ACC112 (cell line): Measurements from ENCODE around the gene EXOSC5.
"Not testable (repeated sequence)": the region's sequence is repeated elsewhere in the genome, so short reads cannot be mapped to it uniquely, and the experiment has no call there.

ENCODE experiments used
- H2AFZ ChIP-seq: fragments of 200-600 bp; sonication (generic); one replicate; pipeline ENCODE4 v1.6.0; 2017; ENCODE audit warnings: antibody characterized with exemption, low read length; ENCODE audit not compliant: unreplicated experiment
- H3K27ac ChIP-seq: fragments of 200-600 bp; sonication (generic); 2 replicates; pipeline ENCODE4 v1.5.1; 2014; ENCODE audit warnings: low read depth, mild to moderate bottlenecking, antibody characterized with exemption, low read length, moderate library complexity
- H3K27me3 ChIP-seq: fragments of 200-600 bp; sonication (generic); 2 replicates; pipeline ENCODE4 v1.6.1; 2014; ENCODE audit warnings: mild to moderate bottlenecking, antibody characterized with exemption, low read length, moderate library complexity, mixed read lengths; ENCODE audit not compliant: insufficient read depth
- H3K36me3 ChIP-seq: fragments of 200-600 bp; sonication (generic); 2 replicates; pipeline ENCODE4 v1.6.1; 2016; ENCODE audit warnings: mild to moderate bottlenecking, antibody characterized with exemption, low read length, moderate library complexity, mixed read lengths; ENCODE audit not compliant: insufficient read depth
- H3K4me1 ChIP-seq: fragments of 200-600 bp; sonication (generic); one replicate; pipeline ENCODE4 v1.6.1; 2016; ENCODE audit warnings: low read length, mixed read lengths; ENCODE audit not compliant: insufficient read depth, unreplicated experiment, control insufficient read depth
- H3K4me3 ChIP-seq: fragments of 200-600 bp; sonication (generic); 2 replicates; pipeline ENCODE4 v1.5.1; 2014; ENCODE audit warnings: mild to moderate bottlenecking, low read depth, low read length
- H3K79me2 ChIP-seq: fragments of 200-600 bp; sonication (generic); one replicate; pipeline ENCODE4 v1.6.0; 2016; ENCODE audit warnings: low read length; ENCODE audit not compliant: control insufficient read depth, unreplicated experiment, insufficient read depth

Gene EXOSC5

GRCh38 chr19:41414461-41414860 lies 17.3 kb upstream of the EXOSC5 start:
- no peak overlapping the region for H3K27ac ChIP-seq
- H3K27me3 ChIP-seq: no peaks in the 10 kb centered on the region
- no peaks in the 10 kb centered on the region for H3K79me2 ChIP-seq
- H2AFZ ChIP-seq: no peak overlapping the region
- no peaks in the 10 kb centered on the region for H3K36me3 ChIP-seq
- H3K4me3 ChIP-seq: no peak overlapping the region
- H3K4me1 ChIP-seq: peaks cover 3% of the 10 kb centered on the region

- Histone ChIP-seq H3K27ac (no peak overlapping the region), H2AFZ (no peak overlapping the region), H3K36me3 (no peaks in the 10 kb centered on the region), H3K4me1 (peaks cover 9% of the 10 kb centered on the region), H3K27me3 (no peaks in the 10 kb centered on the region), H3K4me3 (no peak overlapping the region), H3K79me2 (no peaks in the 10 kb centered on the region)
These were observed 16.8 kb upstream of the EXOSC5 start for GRCh38 chr19:41413947-41414346.

GRCh38 chr19:41412953-41413352 lies 15.8 kb upstream of the EXOSC5 start:
- H3K4me1 ChIP-seq: peaks cover 9% of the 10 kb centered on the region
- no peak overlapping the region for H2AFZ ChIP-seq
- H3K27me3 ChIP-seq: no peaks in the 10 kb centered on the region
- no peak overlapping the region for H3K4me3 ChIP-seq
- no peaks in the 10 kb centered on the region for H3K79me2 ChIP-seq
- no peaks in the 10 kb centered on the region for H3K36me3 ChIP-seq
- no peak overlapping the region for H3K27ac ChIP-seq

GRCh38 chr19:41411968-41412265 lies 14.8 kb upstream of the EXOSC5 start:
- Histone ChIP-seq H3K36me3 (no peaks in the 10 kb centered on the region), H3K79me2 (no peaks in the 10 kb centered on the region), H2AFZ (no peak overlapping the region), H3K4me1 (peaks cover 9% of the 10 kb centered on the region), H3K27me3 (no peaks in the 10 kb centered on the region), H3K4me3 (no peak overlapping the region), H3K27ac (no peak overlapping the region)

- Histone ChIP-seq H3K27ac (no peak overlapping the region), H3K27me3 (no peaks in the 10 kb centered on the region), H3K79me2 (no peaks in the 10 kb centered on the region), H3K4me3 (no peak overlapping the region), H3K4me1 (peaks cover 9% of the 10 kb centered on the region), H2AFZ (no peak overlapping the region), H3K36me3 (no peaks in the 10 kb centered on the region)
These were observed 14.2 kb upstream of the EXOSC5 start for GRCh38 chr19:41411100-41411967.

GRCh38 chr19:41410336-41411054 lies 13.3 kb upstream of the EXOSC5 start:
- Histone ChIP-seq H3K27ac (peak overlapping the region; percentile 39; the same call in 1 of the 2 replicates), H2AFZ (no peak overlapping the region), H3K36me3 (no peaks in the 10 kb centered on the region), H3K27me3 (no peaks in the 10 kb centered on the region), H3K4me3 (no peak overlapping the region), H3K79me2 (no peaks in the 10 kb centered on the region), H3K4me1 (peaks cover 9% of the 10 kb centered on the region)

- Histone ChIP-seq H3K27me3 (no peaks in the 10 kb centered on the region), H3K27ac (no peak overlapping the region), H2AFZ (no peak overlapping the region), H3K36me3 (no peaks in the 10 kb centered on the region), H3K79me2 (no peaks in the 10 kb centered on the region), H3K4me1 (peaks cover 9% of the 10 kb centered on the region), H3K4me3 (no peak overlapping the region)
These were observed 12.1 kb upstream of the EXOSC5 start for GRCh38 chr19:41409288-41409687.

- not testable (repeated sequence) for H3K36me3 ChIP-seq, H3K4me3 ChIP-seq, H3K4me1 ChIP-seq, H3K79me2 ChIP-seq, H3K27me3 ChIP-seq, H2AFZ ChIP-seq, H3K27ac ChIP-seq
These were observed 11.7 kb upstream of the EXOSC5 start for GRCh38 chr19:41408846-41409245.

GRCh38 chr19:41408256-41408655 lies 11.1 kb upstream of the EXOSC5 start:
- H3K4me1 ChIP-seq: peaks cover 9% of the 10 kb centered on the region
- H2AFZ ChIP-seq: no peak overlapping the region
- H3K4me3 ChIP-seq: no peak overlapping the region
- H3K36me3 ChIP-seq: no peaks in the 10 kb centered on the region
- no peak overlapping the region for H3K27ac ChIP-seq
- no peaks in the 10 kb centered on the region for H3K27me3 ChIP-seq
- H3K79me2 ChIP-seq: peaks cover 2% of the 10 kb centered on the region

- Histone ChIP-seq H3K79me2 (peaks cover 2% of the 10 kb centered on the region), H3K4me3 (no peak overlapping the region), H3K27me3 (no peaks in the 10 kb centered on the region), H3K36me3 (no peaks in the 10 kb centered on the region), H3K27ac (no peak overlapping the region), H2AFZ (no peak overlapping the region), H3K4me1 (peaks cover 9% of the 10 kb centered on the region)
These were observed 10.1 kb upstream of the EXOSC5 start for GRCh38 chr19:41407271-41407670.

GRCh38 chr19:41405776-41406175 lies 8.6 kb upstream of the EXOSC5 start:
- H3K4me3 ChIP-seq: no peak overlapping the region
- H3K36me3 ChIP-seq: no peaks in the 10 kb centered on the region
- H3K79me2 ChIP-seq: peaks cover 2% of the 10 kb centered on the region
- H3K4me1 ChIP-seq: peaks cover 9% of the 10 kb centered on the region
- H2AFZ ChIP-seq: no peak overlapping the region
- H3K27ac ChIP-seq: no peak overlapping the region
- H3K27me3 ChIP-seq: no peaks in the 10 kb centered on the region
